HEK293 (cell line): ENCODE measurements around the gene KCNAB1.

Experiments used
- KLF10 ChIP-seq: fragments of 450-650 bp; IDR thresholded peaks from 2 replicates; pipeline ENCODE4 v1.5.1; 2018; ENCODE audit warnings: missing biosample characterization, mild to moderate bottlenecking, missing genetic modification characterization
- TCF7L2 ChIP-seq: IDR thresholded peaks from 2 replicates; pipeline ENCODE4 v1.6.1; 2011; ENCODE audit warnings: low read depth, mild to moderate bottlenecking, inconsistent platforms, low read length, moderate library complexity, borderline replicate concordance
- ZFHX2 ChIP-seq: fragments of 450-650 bp; formaldehyde crosslinking; conservative IDR thresholded peaks from 2 replicates; pipeline ENCODE4 v1.5.1; 2016; ENCODE audit warnings: missing biosample characterization, missing genetic modification characterization
- ZFP41 ChIP-seq: fragments of 450-650 bp; formaldehyde crosslinking; IDR thresholded peaks from 2 replicates; pipeline ENCODE4 v1.5.1; 2016; ENCODE audit warnings: missing biosample characterization, missing genetic modification characterization, borderline replicate concordance
- ZNF24 ChIP-seq: fragments of 450-650 bp; formaldehyde crosslinking; IDR thresholded peaks from 2 replicates; pipeline ENCODE4 v1.5.1; 2016; ENCODE audit warnings: missing biosample characterization, missing genetic modification characterization
- TF ChIP-seq, protein P1 (sequence below): fragments of 450-650 bp; formaldehyde crosslinking; IDR thresholded peaks from 2 replicates; pipeline ENCODE4 v1.5.1; 2016; ENCODE audit warnings: missing biosample characterization, missing genetic modification characterization
- TF ChIP-seq, protein P2 (sequence below): fragments of 450-650 bp; formaldehyde crosslinking; IDR thresholded peaks from 2 replicates; pipeline ENCODE4 v1.5.1; 2016; ENCODE audit warnings: missing biosample characterization, missing genetic modification characterization
- TF ChIP-seq, protein P3 (sequence below): fragments of 450-650 bp; formaldehyde crosslinking; IDR thresholded peaks from 2 replicates; pipeline ENCODE4 v1.5.1; 2016; ENCODE audit warnings: missing biosample characterization, missing genetic modification characterization

DNA sequence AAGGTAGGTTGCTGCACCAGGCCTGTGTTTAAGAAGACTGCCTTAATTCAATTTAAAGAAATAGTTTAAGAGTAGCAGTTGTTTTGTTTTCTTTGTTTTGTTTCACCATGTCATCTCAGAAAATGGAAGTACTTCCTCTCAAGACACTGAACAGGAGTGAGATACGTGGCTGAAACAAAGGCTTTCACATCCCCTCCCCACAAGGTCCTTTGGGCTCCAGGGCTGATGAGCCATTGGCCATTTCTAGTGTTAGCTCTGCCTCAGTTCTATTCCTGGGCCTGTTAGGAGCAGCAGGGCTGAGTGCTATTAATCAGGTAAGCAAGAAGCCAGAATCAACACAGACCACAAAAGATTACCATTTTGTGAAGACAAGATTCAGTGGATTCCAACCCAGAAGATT, 132.8 kb downstream of the KCNAB1 start:
- TF ChIP-seq ZFP41: no peak
- no peak for TF ChIP-seq ZNF24 (tag by site-specific recombination)
- TF ChIP-seq, protein P1, sequence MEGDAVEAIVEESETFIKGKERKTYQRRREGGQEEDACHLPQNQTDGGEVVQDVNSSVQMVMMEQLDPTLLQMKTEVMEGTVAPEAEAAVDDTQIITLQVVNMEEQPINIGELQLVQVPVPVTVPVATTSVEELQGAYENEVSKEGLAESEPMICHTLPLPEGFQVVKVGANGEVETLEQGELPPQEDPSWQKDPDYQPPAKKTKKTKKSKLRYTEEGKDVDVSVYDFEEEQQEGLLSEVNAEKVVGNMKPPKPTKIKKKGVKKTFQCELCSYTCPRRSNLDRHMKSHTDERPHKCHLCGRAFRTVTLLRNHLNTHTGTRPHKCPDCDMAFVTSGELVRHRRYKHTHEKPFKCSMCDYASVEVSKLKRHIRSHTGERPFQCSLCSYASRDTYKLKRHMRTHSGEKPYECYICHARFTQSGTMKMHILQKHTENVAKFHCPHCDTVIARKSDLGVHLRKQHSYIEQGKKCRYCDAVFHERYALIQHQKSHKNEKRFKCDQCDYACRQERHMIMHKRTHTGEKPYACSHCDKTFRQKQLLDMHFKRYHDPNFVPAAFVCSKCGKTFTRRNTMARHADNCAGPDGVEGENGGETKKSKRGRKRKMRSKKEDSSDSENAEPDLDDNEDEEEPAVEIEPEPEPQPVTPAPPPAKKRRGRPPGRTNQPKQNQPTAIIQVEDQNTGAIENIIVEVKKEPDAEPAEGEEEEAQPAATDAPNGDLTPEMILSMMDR (tag by site-specific recombination): no peak
- no peak for TF ChIP-seq ZFHX2 (tag by site-specific recombination)
- TF ChIP-seq, protein P2, sequence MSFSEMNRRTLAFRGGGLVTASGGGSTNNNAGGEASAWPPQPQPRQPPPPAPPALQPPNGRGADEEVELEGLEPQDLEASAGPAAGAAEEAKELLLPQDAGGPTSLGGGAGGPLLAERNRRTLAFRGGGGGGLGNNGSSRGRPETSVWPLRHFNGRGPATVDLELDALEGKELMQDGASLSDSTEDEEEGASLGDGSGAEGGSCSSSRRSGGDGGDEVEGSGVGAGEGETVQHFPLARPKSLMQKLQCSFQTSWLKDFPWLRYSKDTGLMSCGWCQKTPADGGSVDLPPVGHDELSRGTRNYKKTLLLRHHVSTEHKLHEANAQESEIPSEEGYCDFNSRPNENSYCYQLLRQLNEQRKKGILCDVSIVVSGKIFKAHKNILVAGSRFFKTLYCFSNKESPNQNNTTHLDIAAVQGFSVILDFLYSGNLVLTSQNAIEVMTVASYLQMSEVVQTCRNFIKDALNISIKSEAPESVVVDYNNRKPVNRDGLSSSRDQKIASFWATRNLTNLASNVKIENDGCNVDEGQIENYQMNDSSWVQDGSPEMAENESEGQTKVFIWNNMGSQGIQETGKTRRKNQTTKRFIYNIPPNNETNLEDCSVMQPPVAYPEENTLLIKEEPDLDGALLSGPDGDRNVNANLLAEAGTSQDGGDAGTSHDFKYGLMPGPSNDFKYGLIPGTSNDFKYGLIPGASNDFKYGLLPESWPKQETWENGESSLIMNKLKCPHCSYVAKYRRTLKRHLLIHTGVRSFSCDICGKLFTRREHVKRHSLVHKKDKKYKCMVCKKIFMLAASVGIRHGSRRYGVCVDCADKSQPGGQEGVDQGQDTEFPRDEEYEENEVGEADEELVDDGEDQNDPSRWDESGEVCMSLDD (tag by site-specific recombination): no peak
- TF ChIP-seq KLF10 (tag by site-specific recombination): no peak
- no peak for TF ChIP-seq TCF7L2
- TF ChIP-seq, protein P3, sequence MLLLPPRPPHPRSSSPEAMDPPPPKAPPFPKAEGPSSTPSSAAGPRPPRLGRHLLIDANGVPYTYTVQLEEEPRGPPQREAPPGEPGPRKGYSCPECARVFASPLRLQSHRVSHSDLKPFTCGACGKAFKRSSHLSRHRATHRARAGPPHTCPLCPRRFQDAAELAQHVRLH (tag by site-specific recombination): no peak
